ENCODE data around the gene PITX3.
"Not testable (repeated sequence)": the region's sequence is repeated elsewhere in the genome, so short reads cannot be mapped to it uniquely, and the experiment has no call there.

PITX3 gene

DNA sequence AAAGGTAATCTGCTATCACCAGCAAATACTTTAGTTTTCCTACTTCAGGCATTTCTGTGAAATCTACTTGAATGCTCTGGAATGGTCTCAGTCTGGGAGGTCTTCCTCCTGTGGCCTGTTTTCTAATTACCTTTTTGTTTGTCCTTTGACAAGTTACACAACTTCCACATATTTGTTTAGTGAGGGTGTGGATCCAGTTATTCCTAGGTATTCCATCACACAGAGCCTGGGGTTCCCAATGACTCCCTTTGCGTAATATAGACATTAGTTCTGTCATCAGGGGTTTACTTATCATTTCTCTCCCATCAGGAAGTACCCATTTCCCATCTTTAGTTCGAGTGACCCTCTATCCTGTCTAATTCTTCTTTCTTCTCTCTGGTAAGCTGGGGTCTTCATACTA, 43.3 kb downstream of the PITX3 start:
- H3K4me3 ChIP-seq (ENCODE audit: low read depth, low read length): no peak overlapping the region
- TF ChIP-seq, protein P1, sequence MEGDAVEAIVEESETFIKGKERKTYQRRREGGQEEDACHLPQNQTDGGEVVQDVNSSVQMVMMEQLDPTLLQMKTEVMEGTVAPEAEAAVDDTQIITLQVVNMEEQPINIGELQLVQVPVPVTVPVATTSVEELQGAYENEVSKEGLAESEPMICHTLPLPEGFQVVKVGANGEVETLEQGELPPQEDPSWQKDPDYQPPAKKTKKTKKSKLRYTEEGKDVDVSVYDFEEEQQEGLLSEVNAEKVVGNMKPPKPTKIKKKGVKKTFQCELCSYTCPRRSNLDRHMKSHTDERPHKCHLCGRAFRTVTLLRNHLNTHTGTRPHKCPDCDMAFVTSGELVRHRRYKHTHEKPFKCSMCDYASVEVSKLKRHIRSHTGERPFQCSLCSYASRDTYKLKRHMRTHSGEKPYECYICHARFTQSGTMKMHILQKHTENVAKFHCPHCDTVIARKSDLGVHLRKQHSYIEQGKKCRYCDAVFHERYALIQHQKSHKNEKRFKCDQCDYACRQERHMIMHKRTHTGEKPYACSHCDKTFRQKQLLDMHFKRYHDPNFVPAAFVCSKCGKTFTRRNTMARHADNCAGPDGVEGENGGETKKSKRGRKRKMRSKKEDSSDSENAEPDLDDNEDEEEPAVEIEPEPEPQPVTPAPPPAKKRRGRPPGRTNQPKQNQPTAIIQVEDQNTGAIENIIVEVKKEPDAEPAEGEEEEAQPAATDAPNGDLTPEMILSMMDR (IDR thresholded peaks at IDR 0.05; ENCODE audit: borderline replicate concordance, insufficient read depth, low read depth, low read length): no peak

DNA sequence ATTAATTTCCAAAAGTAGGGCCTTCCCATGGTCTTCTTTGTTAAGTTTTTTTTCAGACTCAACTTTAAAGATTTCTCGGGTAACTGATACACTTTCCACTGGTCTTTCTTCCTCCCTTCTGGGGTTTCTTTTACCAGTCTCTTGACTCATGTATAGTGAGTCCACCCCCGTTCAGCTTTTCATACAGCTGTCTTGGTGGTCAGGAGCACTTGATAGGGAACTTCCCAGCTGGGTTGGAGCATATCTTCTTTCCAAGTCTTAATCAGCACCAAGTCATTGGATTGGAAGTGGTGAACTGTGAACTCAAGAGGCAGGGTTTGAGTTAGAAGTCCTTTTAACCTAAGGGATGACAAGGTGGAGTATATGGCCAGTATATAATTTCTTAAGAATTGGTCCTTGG, 44.4 kb downstream of the PITX3 start:
- TF ChIP-seq, protein P1 (IDR thresholded peaks at IDR 0.05; ENCODE audit: borderline replicate concordance, insufficient read depth, low read depth, low read length): no peak
- no peak overlapping the region for H3K4me3 ChIP-seq (ENCODE audit: low read depth, low read length)

DNA sequence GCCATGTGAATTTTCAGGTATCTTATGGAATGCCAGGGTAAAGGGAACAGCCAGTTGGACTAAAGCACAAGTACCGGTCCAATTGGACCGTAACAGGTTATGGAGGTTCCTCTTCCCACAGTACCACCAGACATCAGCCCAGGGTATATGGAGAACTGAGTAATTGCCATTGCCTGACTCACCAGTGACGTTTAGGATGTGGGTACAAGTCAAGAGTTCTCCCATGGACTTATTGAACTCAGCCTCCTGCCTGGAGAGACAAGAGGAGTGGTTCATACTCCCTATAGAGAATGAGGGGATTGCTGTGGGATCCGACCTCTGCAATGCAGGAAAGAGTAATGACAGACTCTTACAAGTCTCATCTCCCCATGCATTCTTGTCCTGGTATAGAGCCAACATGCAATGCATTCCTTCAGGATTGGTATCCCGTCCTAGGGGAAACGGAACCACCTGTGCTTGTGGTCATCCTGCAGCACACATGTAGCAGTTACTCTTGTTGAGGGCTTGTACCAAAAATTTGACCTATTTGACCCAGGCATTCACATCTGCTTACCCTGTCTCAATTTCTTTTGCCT, 45.9 kb downstream of the PITX3 start:
- no peak overlapping the region for H3K4me3 ChIP-seq (ENCODE audit: low read depth, low read length)
- TF ChIP-seq, protein P1 (IDR thresholded peaks at IDR 0.05; ENCODE audit: borderline replicate concordance, insufficient read depth, low read depth, low read length): no peak

DNA sequence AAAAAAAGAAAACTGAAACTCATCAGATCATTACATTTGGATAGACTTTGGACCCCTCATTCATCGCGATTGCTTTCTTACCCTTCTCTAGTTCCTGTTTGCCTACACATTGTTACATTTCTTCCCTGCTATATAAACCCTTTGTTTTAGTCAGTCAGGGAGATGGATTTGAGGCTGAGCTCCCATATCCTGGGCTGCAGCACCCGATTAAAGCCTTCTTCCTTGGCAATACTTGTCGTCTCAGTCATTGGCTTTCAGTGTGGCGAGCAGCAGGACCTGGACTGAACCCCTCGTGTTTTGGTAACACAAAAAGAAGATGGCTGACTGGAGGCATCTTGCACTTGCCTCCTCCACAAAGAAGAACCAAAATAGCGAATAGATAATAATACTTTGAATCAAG, 49.4 kb downstream of the PITX3 start:
- TF ChIP-seq, protein P1 (IDR thresholded peaks at IDR 0.05; ENCODE audit: borderline replicate concordance, insufficient read depth, low read depth, low read length): no peak
- no peak overlapping the region for H3K4me3 ChIP-seq (ENCODE audit: low read depth, low read length)

DNA sequence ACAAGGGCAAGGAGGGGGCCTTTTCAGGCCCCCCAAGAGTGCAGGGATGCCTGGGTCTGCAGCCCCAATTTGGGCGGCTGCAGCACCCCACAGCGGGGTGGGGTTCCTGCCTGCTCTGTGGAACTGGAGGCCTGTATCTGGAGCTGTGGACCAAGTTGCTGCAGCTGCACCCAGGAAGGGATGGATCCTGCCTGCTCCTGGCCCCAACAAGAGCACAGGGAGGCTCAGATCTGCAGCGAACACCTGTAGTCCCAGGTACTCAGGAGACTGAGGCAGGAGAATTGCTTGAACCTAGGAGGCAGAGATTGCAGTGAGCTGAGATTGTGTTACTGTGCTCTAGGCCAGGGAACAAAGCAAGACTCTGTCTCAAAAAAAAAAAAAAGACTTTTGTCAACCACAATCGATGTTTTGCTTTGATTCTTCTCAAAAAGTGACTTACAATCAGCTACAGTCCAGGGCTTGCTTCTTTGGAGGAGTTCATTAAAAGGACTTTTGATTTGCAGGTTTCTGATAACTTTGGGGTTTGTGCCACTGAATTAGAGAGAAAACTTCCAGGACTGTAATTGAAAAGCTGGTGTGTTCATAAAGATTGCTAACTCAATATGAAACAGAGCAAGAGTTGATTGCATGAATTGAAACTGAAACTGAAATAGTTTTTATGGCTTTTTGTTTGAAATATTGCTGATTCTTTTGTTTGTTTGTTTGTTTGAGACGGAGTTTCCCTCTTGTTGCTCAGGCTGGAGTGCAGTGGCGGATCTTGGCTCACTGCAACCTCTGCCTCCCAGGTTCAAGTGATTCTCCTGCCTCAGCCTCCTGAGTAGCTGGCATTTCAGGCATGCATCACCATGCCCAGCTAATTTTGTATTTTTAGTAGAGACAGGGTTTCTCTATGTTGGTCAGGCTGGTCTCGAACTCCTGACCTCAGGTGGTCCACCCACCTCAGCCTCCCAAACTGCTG, 52.1 kb downstream of the PITX3 start:
- H3K4me3 ChIP-seq (ENCODE audit: low read depth, low read length): not testable (repeated sequence)

DNA sequence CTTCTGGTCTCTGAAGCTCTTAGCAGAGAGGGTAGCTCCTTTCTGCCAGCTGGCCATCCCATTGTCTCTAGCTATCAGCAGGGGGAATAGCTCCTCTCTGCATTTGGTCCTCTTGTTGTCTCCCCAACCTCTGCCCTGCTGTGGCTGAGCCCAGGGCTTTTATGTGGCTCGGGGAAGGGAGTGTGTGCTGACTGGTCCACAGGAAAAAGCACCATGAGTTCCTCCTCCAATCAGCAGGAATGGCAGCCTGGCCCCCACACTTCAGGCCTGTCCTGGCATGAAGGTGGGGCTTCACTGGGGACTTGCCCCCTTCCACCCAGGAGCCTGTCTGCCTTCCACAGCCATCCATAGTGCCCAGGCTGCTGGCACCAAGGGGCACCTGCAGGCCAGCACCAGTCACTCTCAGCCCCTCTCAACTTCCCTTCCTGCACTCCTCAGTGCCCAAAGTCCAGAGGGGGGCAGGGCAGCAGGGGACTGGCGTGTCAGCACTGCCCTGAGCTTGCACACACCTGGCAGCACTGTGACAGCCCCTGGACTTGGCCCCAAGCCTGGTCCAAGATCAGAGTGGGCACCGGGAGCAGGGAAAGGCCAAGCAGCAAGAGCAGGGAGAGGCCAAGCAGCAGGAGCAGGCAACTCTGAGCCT, 52.9 kb downstream of the PITX3 start:
- H3K4me3 ChIP-seq (ENCODE audit: low read depth, low read length): no peak overlapping the region
- TF ChIP-seq, protein P1 (IDR thresholded peaks at IDR 0.05; ENCODE audit: borderline replicate concordance, insufficient read depth, low read depth, low read length): no peak

DNA sequence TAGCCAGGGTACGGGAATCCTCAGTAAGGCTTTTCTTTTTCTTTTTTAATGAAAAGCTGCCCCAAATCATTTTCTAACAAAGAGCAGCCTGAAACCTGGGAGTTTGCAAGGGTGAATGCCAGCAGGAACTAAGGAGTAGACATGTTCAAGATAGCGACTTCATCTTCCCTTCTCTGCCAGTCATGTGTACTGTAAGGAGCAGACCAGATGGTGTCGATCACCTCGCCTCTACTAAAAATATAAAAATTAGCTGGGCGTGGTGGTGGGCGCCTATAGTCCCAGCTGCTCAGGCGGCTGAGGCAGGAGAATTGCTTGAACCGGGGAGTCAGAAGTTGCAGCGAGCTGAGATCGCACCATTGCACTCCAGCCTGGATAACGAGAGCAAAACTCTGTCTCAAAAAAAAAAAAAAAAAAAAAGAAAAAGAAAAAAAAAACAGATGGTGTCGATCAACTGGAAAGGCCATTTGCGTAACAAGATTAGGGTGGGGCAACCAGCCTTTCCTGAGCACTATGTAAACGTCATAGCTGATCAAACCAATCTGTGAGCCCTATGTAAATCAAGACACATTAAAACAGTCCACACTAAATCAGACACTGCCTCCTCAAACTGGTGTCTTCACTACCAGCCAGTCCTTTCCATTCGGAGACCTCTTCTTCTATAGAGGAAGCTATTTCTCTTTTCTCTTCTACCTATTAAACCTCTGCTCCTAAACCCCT, 55.3 kb downstream of the PITX3 start:
- TF ChIP-seq, protein P1 (IDR thresholded peaks at IDR 0.05; ENCODE audit: borderline replicate concordance, insufficient read depth, low read depth, low read length): no peak
- H3K4me3 ChIP-seq (ENCODE audit: low read depth, low read length): no peak overlapping the region

Measured in GM12875 (cell line).